ENCODE measurements around the gene MARCHF6.
"Not testable (repeated sequence)": the region's sequence is repeated elsewhere in the genome, so short reads cannot be mapped to it uniquely, and the experiment has no call there.

MARCHF6 gene

DNA sequence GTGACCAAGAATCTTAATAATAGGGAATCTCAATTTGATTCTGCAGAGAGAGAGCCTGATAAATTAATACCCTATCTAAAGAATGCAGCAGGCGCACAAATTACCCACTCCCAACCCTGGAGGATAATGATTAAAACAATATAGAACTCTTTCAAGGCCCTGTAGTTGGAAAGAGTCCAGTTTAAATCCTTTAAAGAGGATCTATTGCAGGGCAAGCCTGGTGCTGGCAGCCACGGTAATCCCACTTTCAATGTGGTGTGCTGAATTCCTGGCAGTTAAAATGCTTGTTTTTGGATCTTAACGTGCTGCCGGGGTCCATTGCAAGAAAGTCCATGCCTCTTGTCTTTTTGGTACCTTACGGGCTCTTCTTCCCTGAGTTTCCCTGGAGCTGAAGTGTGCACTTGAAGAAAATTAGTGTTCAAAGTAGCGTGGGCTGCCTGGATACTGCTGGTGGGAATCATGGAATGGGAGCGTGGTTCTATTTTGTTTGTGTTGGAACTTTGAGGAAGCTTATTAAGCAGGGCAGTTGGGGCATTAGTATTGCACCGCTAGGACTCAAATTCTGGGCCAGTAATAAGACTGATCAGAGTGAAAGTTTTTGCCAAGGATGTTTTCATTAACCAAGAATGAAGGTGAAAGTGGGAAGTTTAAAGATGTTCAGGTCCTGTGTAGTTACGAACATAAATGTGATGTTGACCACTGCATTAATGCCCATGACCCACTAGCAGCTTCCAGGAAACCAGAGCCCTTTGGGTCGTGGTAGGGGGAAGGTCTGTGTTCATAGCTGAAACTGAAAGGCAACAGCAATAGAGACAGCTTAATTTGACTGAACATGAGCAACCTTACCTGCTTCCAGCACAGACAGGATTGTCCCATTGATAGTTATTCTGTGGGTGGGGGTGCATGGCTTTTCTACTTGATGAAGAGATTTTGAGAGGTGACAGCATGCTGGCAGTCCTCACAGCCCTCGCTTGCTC, 20.8 kb downstream of the MARCHF6 start:
- peaks cover 45% of the 10 kb centered on the region for H4K20me1 ChIP-seq (ENCODE audit: insufficient read depth)
- no peak overlapping the region for H3K27ac ChIP-seq
- peaks cover 48% of the 10 kb centered on the region for H3K4me1 ChIP-seq (ENCODE audit: low read depth, poor library complexity, severe bottlenecking)
- H3K4me2 ChIP-seq: no peak overlapping the region; the same call in 1 of the 2 replicates
- H3K9ac ChIP-seq: no peak overlapping the region
- TF ChIP-seq, protein P1, sequence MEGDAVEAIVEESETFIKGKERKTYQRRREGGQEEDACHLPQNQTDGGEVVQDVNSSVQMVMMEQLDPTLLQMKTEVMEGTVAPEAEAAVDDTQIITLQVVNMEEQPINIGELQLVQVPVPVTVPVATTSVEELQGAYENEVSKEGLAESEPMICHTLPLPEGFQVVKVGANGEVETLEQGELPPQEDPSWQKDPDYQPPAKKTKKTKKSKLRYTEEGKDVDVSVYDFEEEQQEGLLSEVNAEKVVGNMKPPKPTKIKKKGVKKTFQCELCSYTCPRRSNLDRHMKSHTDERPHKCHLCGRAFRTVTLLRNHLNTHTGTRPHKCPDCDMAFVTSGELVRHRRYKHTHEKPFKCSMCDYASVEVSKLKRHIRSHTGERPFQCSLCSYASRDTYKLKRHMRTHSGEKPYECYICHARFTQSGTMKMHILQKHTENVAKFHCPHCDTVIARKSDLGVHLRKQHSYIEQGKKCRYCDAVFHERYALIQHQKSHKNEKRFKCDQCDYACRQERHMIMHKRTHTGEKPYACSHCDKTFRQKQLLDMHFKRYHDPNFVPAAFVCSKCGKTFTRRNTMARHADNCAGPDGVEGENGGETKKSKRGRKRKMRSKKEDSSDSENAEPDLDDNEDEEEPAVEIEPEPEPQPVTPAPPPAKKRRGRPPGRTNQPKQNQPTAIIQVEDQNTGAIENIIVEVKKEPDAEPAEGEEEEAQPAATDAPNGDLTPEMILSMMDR (conservative IDR thresholded peaks at IDR 0.05; ENCODE audit: low read depth, low read length): no peak
- peaks cover 98% of the 10 kb centered on the region for H3K79me2 ChIP-seq (ENCODE audit: insufficient read depth, low read depth)
- H2AFZ ChIP-seq (ENCODE audit: low read depth): no peak overlapping the region
- H3K27me3 ChIP-seq (ENCODE audit: insufficient read depth, low read depth): no peaks in the 10 kb centered on the region
- H3K36me3 ChIP-seq (ENCODE audit: insufficient read depth): no peaks in the 10 kb centered on the region
- no peak overlapping the region for H3K4me3 ChIP-seq (IDR thresholded peaks at IDR 0.05; ENCODE audit: insufficient read depth, low read depth, low read length)

DNA sequence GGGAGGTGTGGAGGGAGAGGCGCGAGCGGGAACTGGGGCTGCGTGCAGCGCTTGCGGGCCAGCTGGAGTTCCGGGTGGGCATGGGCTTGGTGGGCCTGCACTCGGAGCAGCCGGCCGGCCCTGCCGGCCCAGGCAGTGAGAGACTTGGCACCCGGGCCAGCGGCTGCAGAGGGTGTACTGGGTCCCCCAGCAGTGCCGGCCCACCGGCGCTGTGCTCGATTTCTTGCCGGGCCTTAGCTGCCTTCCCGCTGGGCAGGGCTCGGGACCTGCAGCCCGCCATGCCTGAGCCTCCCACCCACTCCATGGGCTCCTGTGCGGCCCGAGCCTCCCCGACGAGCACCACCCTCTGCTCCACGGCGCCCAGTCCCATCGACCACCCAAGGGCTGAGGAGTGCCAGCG, 21.7 kb downstream of the MARCHF6 start:
- not testable (repeated sequence) for H3K4me2 ChIP-seq
- Histone ChIP-seq H4K20me1 (ENCODE audit: insufficient read depth) (peaks cover 45% of the 10 kb centered on the region), H3K79me2 (ENCODE audit: insufficient read depth, low read depth) (peaks cover 98% of the 10 kb centered on the region)

DNA sequence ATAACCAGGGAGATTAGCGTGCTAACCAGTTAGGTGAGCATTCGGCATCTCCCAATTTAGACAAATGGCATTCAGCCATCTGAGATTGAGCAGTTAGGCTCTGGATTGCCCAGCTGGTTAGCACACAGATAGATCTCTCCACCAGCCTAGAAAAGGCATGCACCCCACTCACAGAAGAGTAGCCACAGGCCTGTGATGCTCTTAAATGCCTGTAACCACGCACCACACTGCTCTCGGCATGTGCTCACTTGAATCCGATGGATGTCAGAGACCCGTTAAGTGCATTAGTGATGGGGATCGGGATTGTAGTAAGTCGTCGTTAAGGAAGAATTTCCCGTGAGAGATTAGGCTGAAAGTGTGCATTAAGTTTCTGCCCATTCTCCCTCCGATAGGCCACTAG, 23.0 kb downstream of the MARCHF6 start:
- no peaks in the 10 kb centered on the region for H3K27me3 ChIP-seq (ENCODE audit: insufficient read depth, low read depth)
- H3K4me1 ChIP-seq (ENCODE audit: low read depth, poor library complexity, severe bottlenecking): peaks cover 32% of the 10 kb centered on the region
- H3K9ac ChIP-seq: no peak overlapping the region
- no peak overlapping the region for H3K27ac ChIP-seq
- peaks cover 95% of the 10 kb centered on the region for H3K79me2 ChIP-seq (ENCODE audit: insufficient read depth, low read depth)
- H3K4me3 ChIP-seq (IDR thresholded peaks at IDR 0.05; ENCODE audit: insufficient read depth, low read depth, low read length): no peak overlapping the region
- TF ChIP-seq, protein P1 (conservative IDR thresholded peaks at IDR 0.05; ENCODE audit: low read depth, low read length): no peak
- H2AFZ ChIP-seq (ENCODE audit: low read depth): no peak overlapping the region
- H3K36me3 ChIP-seq (ENCODE audit: insufficient read depth): no peaks in the 10 kb centered on the region; the same call in 1 of the 2 replicates
- H4K20me1 ChIP-seq (ENCODE audit: insufficient read depth): peaks cover 31% of the 10 kb centered on the region
- H3K4me2 ChIP-seq: no peak overlapping the region

More for the DNA sequence above, 21.7 kb downstream of the MARCHF6 start:
- H3K4me3 ChIP-seq (IDR thresholded peaks at IDR 0.05; ENCODE audit: insufficient read depth, low read depth, low read length); H3K27ac ChIP-seq; H3K27me3 ChIP-seq (ENCODE audit: insufficient read depth, low read depth); H2AFZ ChIP-seq (ENCODE audit: low read depth); H3K9ac ChIP-seq; H3K36me3 ChIP-seq (ENCODE audit: insufficient read depth): not testable (repeated sequence)
- H3K4me1 ChIP-seq (ENCODE audit: low read depth, poor library complexity, severe bottlenecking): peaks cover 46% of the 10 kb centered on the region

DNA sequence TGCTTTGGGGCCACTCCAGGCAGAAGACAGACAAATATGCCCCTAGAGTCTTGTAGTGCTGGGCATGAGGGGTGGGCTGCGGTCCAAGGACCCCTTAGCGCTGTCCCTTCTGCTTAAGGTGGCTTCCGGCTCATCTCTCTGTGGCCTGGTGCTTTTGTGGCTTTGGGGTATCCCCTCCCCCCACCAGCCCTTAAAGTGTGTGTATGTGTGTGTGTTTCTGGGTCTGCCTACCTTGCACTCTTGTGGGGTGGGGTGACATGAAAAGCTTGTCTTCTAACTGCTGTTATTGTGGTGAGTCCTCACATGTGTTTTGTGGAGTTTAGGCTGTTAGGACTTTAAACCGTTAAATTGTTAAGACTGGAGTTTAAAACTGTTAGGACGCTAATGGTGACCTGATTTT, 23.6 kb downstream of the MARCHF6 start:
- no peak overlapping the region for H3K4me2 ChIP-seq
- H2AFZ ChIP-seq (ENCODE audit: low read depth): no peak overlapping the region
- TF ChIP-seq, protein P1 (conservative IDR thresholded peaks at IDR 0.05; ENCODE audit: low read depth, low read length): no peak
- H3K27ac ChIP-seq: no peak overlapping the region
- H3K9ac ChIP-seq: no peak overlapping the region
- peaks cover 26% of the 10 kb centered on the region for H3K4me1 ChIP-seq (ENCODE audit: low read depth, poor library complexity, severe bottlenecking)
- no peak overlapping the region for H3K4me3 ChIP-seq (IDR thresholded peaks at IDR 0.05; ENCODE audit: insufficient read depth, low read depth, low read length)
- peaks cover 25% of the 10 kb centered on the region for H4K20me1 ChIP-seq (ENCODE audit: insufficient read depth)
- H3K79me2 ChIP-seq (ENCODE audit: insufficient read depth, low read depth): peaks cover 90% of the 10 kb centered on the region
- H3K27me3 ChIP-seq (ENCODE audit: insufficient read depth, low read depth): no peaks in the 10 kb centered on the region
- peaks cover 4% of the 10 kb centered on the region; the same call in 1 of the 2 replicates for H3K36me3 ChIP-seq (ENCODE audit: insufficient read depth)

DNA sequence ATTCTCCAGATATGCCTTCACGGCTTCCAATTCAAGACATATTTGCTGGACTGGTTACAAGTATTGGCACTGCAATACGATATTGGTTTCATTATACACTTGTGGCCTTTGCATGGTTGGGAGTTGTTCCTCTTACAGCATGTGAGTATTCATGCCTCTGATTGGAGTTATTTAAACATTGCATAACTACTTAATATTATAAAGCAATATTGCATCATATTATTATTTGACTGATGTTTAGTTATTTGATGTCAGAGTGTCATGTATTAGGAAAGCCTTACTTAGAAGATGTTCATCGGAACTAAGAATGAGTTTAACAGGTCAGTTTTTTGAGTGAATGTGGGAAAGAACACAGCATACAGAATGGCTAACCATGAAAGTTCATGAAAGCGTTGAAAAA, 28.3 kb downstream of the MARCHF6 start:
- Histone ChIP-seq H3K27ac (no peak overlapping the region), H3K36me3 (ENCODE audit: insufficient read depth) (peaks cover 4% of the 10 kb centered on the region; the same call in 1 of the 2 replicates), H3K4me2 (no peak overlapping the region), H3K4me1 (ENCODE audit: low read depth, poor library complexity, severe bottlenecking) (no peaks in the 10 kb centered on the region), H3K27me3 (ENCODE audit: insufficient read depth, low read depth) (no peaks in the 10 kb centered on the region), H3K4me3 (IDR thresholded peaks at IDR 0.05; ENCODE audit: insufficient read depth, low read depth, low read length) (no peak overlapping the region), H2AFZ (ENCODE audit: low read depth) (no peak overlapping the region), H3K9ac (no peak overlapping the region), H3K79me2 (ENCODE audit: insufficient read depth, low read depth) (peaks cover 51% of the 10 kb centered on the region), H4K20me1 (ENCODE audit: insufficient read depth) (peaks cover 7% of the 10 kb centered on the region; the same call in 1 of the 2 replicates)
- TF ChIP-seq, protein P1 (conservative IDR thresholded peaks at IDR 0.05; ENCODE audit: low read depth, low read length): no peak
